SW 1271 (cell line): Measurements from ENCODE around the gene GCAT.

Experiments used
- DNase-seq, 2 experiments: peaks; one replicate each; lab custom pipeline; 2025; lab: John Stamatoyannopoulos, UW

The GCAT gene

GRCh38 chr22:37842015-37842793 is 34.5 kb downstream of the GCAT start:
- no peak for DNase-seq

DNA sequence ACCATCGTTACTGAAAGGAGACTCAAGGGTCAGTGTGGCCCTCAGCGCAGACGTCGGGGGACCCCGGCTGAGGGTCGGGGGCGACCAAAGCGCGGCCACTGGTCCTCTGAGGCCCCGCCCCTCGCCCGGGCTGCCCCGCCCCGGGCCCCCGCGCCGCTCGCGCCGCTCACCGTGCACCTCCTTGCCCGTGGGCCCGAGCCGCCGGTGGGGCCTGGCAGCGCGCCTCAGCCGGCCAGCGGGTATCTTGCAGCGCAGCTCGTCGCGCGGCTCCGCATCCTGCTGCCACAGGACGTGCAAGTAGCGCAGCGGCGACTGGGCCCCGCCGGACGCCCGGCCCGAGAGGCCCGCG is 36.0 kb downstream of the GCAT start:
- DNase-seq = peak in 1 of 2 experiments; percentile 20

- no peak for DNase-seq
Measured at GRCh38 chr22:37844904-37845329, 37.2 kb downstream of the GCAT start.

DNA sequence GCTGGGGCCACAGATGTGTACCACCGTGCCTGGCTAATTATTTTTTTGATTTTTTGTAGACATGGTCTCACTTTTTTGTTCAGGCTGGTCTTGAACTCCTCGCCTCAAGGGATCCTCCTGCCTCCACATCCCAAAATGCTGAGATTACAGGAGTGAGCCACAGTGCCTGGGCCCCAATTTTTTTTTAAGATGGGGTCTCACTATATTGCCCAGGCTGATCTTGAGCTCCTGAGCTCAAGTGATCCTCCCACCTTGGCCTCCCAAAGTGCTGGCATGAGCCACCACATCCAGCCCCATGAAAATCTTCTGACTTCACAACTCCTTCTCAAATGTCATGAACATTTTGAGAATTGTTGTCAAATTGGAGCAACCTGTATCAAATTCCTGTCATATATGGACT is 38.7 kb downstream of the GCAT start:
- DNase-seq = no peak

GRCh38 chr22:37848587-37849088 is 40.9 kb downstream of the GCAT start:
- DNase-seq = peak in 1 of 2 experiments; percentile 56

DNA sequence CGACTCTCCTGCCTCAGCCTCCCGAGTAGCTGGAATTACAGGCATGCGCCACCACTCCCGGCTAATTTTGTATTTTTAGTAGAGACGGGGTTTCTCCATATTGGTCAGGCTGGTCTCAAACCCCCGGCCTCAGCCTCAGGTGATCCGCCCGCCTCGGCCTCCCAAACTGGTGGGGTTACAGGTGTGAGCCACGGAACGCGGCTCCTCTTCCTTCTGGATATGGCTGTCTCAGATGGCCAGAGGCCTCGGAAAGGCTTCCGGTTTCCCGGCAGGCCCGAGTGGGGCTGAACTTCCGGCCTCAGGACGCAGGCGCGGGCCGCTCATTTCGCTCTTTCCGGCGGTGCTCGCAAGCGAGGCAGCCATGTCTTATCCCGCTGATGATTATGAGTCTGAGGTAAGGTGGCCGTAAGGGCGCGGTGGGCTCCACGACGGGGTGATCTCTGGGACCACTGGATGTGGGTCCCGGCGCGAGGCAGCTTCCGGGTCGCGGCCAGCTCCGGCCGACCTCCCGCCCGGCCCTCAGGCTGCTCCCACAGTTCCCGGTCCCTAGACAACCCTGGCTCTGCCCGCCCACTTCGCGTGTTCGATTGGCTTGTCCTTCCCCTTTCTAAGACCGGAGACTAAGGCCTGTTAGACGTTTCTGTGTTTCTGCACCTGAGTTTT is 41.5 kb downstream of the GCAT start, which contains the start of gene EIF3L:
Gene EIF3L (plus strand): TSS at position 331 of the 663 bp plus-strand sequence. CDS start 31 bp downstream, at position 362.
- DNase-seq = peak; percentile 29 to 84

- DNase-seq = no peak
Measured at GRCh38 chr22:37850801-37851200, 43.1 kb downstream of the GCAT start.

DNA sequence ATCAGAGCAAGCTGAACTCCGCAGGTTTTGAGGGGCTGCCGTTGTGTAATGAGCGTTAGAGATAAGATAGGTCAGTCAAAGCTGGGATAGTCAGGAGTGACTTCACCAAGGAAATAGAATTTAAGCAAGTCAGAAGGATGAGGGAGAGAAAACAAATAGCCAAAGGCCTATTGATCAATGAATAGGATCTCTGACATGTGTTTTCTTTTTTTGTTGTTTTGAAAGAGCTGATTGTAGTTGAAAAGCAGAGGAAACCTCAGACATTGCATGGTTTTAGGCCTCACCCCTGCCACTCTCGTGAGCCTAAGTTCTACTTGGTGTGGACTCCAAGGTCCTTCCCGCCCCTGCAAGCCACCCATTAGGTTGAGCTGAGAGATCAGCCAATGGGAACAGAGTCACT is 44.7 kb downstream of the GCAT start:
- no peak for DNase-seq

- DNase-seq = no peak
Measured at GRCh38 chr22:37854946-37855345, 47.2 kb downstream of the GCAT start.

DNA sequence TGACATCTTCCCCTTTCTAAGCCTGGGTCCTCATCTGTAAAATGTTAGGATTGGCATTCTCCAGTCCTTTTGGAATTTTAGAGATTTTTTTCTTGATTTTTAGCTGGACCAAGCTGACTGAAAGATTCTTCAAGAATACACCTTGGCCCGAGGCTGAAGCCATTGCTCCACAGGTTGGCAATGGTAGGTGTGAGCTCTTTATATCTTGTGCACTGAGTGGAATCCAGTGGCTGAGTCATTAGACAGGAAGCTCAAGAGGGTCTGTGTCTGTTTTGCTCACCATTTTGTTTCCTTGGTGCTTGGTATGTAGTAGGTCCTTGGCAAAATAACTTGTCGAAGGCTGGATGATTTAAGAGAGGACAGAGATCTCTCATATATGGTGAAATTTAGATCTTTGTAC is 47.7 kb downstream of the GCAT start:
- DNase-seq = no peak

GRCh38 chr22:37860796-37861421 is 53.2 kb downstream of the GCAT start:
- no peak for DNase-seq

DNA sequence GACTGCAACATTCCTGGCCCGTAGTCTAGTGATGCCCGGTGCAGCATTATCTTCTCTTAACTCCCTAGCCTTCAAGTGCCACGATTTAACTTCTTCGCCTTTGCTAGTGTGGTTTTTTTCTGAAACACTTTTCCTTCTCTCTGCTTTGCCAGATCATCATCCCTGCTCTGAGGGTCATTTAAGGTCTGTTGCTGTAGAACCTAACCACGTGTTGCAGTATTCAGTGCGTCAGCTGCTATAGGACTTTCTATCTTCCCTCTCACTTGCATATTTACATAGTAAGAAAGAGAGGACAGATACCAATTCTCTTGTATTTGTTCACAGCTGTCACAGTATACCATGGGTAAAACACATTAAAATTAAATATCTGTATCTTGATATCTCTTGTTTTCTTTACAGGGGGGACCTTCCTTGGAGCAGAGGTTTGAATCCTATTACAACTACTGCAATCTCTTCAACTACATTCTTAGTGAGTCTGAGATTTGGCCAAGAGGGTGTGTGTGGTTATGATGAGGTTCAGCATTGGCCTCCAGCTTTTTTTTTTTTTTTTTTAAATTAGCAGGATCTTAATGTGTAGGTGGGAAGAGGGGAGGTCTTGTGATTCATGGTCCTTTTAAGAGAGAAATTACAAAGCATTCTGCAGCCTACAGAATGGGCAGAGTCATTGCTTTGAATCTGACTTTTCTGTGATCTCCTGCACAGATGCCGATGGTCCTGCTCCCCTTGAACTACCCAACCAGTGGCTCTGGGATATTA is 55.0 kb downstream of the GCAT start:
- DNase-seq = no peak

DNA sequence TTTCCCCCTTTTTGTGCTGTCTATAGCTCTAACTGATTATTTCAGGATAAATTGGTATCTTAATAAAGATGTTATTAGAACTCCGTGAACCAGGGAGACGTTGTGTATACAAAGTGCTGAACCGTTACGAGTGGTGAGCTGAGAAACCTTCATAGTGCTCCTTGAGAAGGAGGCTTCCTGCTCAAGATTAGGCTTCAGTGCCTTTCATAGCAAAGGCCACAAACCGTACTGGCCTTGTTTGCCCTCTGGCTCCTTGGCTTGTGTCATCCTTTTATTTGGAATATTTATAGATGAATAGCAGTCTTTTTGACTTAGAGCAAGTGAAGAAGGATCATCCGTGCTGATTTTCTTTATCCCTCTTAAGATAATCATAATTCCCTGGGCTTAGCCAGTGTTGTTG is 57.8 kb downstream of the GCAT start:
- DNase-seq = no peak
